Right renal pelvis (tissue), 4 donors: ENCODE measurements around the gene SOCS7. TPM values are rescaled to one million over a fixed set of nuclear protein-coding genes. Genes with fewer than 3 reads are reported as not detected.

Experiments
- polyA plus RNA-seq, 4 donors: library from polyadenylated mRNA; unstranded; fragments of 120-200 nt; gene quantifications; one replicate each; pipeline ENCODE4 v1.2.1, GENCODE V29; 2013; ENCODE audit not compliant: insufficient read length in 4 of 4

SOCS7 gene
- polyA plus RNA-seq, 4 donors, result 16.9 to 20.4 (median 18.3) TPM

Other genes with a start within 250 kb of the SOCS7 start
- not detected for gene TBC1D3E, start 223.9 kb upstream of the SOCS7 start, polyA plus RNA-seq
- not detected for gene TBC1D3, start 159.3 kb upstream of the SOCS7 start, polyA plus RNA-seq
- gene MRPL45, start 54.7 kb upstream of the SOCS7 start, polyA plus RNA-seq, result 10 to 100 TPM; 67.2 to 74.4 (median 69.9) TPM
- under 1 TPM; 0.06 to 0.40 (median 0.08) TPM for gene GPR179, start 7.9 kb upstream of the SOCS7 start, polyA plus RNA-seq
- 10 to 100 TPM; 52.0 to 68.4 (median 60.2) TPM for gene ARHGAP23, start 76.6 kb downstream of the SOCS7 start, polyA plus RNA-seq